ENCODE measurements around the gene CSTF2. TPM values are rescaled to one million over a fixed set of nuclear protein-coding genes. Genes with fewer than 3 reads are reported as not detected.

Gene CSTF2
- total RNA-seq, 1 donor from 2014 or later = 12.1 TPM

DNA sequence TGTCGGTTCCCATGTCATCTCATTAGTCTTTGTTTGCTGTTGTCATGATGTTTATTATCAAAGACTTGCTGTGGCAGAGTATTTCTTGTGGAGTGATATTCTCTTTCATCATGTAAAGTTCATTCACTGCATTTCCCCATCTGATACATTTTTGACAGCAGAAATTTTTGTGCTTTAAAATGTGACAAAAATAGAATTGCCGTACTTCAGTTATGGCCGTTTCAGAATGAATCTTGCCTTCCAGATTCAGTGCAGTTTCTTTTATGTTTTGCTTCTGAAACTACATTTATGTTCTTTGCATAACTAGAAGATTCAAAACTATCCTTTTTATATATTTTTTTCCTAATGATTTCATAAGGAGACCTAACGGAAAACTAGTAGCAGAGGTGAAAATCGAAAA lies 10.0 kb downstream of the CSTF2 start:
- no peak for DNase-seq (ENCODE audit: low read depth)
- peaks cover 1% of the 10 kb centered on the region for H3K36me3 ChIP-seq (ENCODE audit: control insufficient read depth, insufficient read depth, low read length)
- FAIRE-seq = no peak
- no peaks in the 10 kb centered on the region for H3K27me3 ChIP-seq (ENCODE audit: control insufficient read depth, insufficient read depth, low read length)
- H3K4me3 ChIP-seq (ENCODE audit: low read depth, low read length) = no peak overlapping the region
- TF ChIP-seq, protein P1, sequence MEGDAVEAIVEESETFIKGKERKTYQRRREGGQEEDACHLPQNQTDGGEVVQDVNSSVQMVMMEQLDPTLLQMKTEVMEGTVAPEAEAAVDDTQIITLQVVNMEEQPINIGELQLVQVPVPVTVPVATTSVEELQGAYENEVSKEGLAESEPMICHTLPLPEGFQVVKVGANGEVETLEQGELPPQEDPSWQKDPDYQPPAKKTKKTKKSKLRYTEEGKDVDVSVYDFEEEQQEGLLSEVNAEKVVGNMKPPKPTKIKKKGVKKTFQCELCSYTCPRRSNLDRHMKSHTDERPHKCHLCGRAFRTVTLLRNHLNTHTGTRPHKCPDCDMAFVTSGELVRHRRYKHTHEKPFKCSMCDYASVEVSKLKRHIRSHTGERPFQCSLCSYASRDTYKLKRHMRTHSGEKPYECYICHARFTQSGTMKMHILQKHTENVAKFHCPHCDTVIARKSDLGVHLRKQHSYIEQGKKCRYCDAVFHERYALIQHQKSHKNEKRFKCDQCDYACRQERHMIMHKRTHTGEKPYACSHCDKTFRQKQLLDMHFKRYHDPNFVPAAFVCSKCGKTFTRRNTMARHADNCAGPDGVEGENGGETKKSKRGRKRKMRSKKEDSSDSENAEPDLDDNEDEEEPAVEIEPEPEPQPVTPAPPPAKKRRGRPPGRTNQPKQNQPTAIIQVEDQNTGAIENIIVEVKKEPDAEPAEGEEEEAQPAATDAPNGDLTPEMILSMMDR (IDR thresholded peaks at IDR 0.05; ENCODE audit: insufficient read depth, low read length, severe bottlenecking) = no peak

DNA sequence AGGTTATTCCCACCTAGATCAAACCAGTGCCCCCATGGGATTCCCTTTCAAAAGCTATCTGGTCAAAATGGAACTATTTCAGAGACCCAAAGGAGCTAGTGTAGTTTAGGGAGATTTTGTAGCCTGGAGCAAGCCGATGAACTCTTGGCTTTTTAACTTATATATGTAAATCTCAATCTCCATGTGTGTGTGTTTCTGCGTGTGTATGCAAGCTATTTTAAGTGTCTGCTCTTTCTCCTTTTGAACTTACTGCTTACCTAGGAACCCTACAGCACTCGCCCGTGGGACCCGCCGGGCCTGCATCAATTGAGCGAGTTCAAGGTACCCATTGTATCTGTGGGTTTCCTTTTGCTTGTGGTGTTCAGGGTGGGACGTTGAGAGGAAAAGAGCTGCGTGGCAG lies 10.4 kb downstream of the CSTF2 start:
- DNase-seq (ENCODE audit: low read depth) (no peak), FAIRE-seq (no peak)
- Histone ChIP-seq H3K36me3 (ENCODE audit: control insufficient read depth, insufficient read depth, low read length) (peaks cover 1% of the 10 kb centered on the region), H3K27me3 (ENCODE audit: control insufficient read depth, insufficient read depth, low read length) (no peaks in the 10 kb centered on the region), H3K4me3 (ENCODE audit: low read depth, low read length) (no peak overlapping the region)
- TF ChIP-seq, protein P1 (IDR thresholded peaks at IDR 0.05; ENCODE audit: insufficient read depth, low read length, severe bottlenecking) = no peak

- no peak overlapping the region for H3K4me3 ChIP-seq (ENCODE audit: low read depth, low read length)
- FAIRE-seq (no peak), DNase-seq (ENCODE audit: low read depth) (no peak)
- H3K36me3 ChIP-seq (ENCODE audit: control insufficient read depth, insufficient read depth, low read length) = peaks cover 1% of the 10 kb centered on the region
- TF ChIP-seq, protein P1 (IDR thresholded peaks at IDR 0.05; ENCODE audit: insufficient read depth, low read length, severe bottlenecking) = no peak
- no peaks in the 10 kb centered on the region for H3K27me3 ChIP-seq (ENCODE audit: control insufficient read depth, insufficient read depth, low read length)
Measured at GRCh38 chrX:100831219-100831946, 11.2 kb downstream of the CSTF2 start.

GRCh38 chrX:100850317-100850716 lies 30.1 kb downstream of the CSTF2 start:
- H3K4me3 ChIP-seq (ENCODE audit: low read depth, low read length) = no peak overlapping the region
- DNase-seq (ENCODE audit: low read depth) (no peak), FAIRE-seq (no peak)
- TF ChIP-seq, protein P1 (IDR thresholded peaks at IDR 0.05; ENCODE audit: insufficient read depth, low read length, severe bottlenecking) = no peak
- H3K27me3 ChIP-seq (ENCODE audit: control insufficient read depth, insufficient read depth, low read length) = no peaks in the 10 kb centered on the region
- H3K36me3 ChIP-seq (ENCODE audit: control insufficient read depth, insufficient read depth, low read length) = no peaks in the 10 kb centered on the region

GRCh38 chrX:100852810-100853209 lies 32.6 kb downstream of the CSTF2 start:
- no peak for DNase-seq (ENCODE audit: low read depth)
- Histone ChIP-seq H3K4me3 (ENCODE audit: low read depth, low read length) (no peak overlapping the region), H3K27me3 (ENCODE audit: control insufficient read depth, insufficient read depth, low read length) (no peaks in the 10 kb centered on the region), H3K36me3 (ENCODE audit: control insufficient read depth, insufficient read depth, low read length) (no peaks in the 10 kb centered on the region)
- TF ChIP-seq, protein P1 (IDR thresholded peaks at IDR 0.05; ENCODE audit: insufficient read depth, low read length, severe bottlenecking) = no peak
- no peak for FAIRE-seq

Data from bronchial epithelial cell (primary cell).